Stimulated activated CD4-positive, alpha-beta T cell treated with anti-CD3 and anti-CD28 coated beads, Interleukin-4, amount 100 ng/mL, for 48 hours (primary cell): Measurements from ENCODE around the gene HLA-DQB1.
"Not testable (repeated sequence)": the region's sequence is repeated elsewhere in the genome, so short reads cannot be mapped to it uniquely, and the experiment has no call there.

ENCODE experiments used
- DNase-seq, 2 donors: peaks; one replicate each; pipeline ENCODE4 v3.0.0-alpha.2; 2020; ENCODE audit warnings: low read depth in 2 of 2

HLA-DQB1 gene

GRCh38 chr6:32666420-32667300, at the start of gene HLA-DQB1:
TSS of gene HLA-DQB1 (minus strand) at chr6:32666657. CDS start at chr6:32666607, 50 bp downstream.
- peak in 1 of 2 donors; percentile 13 for DNase-seq

DNA sequence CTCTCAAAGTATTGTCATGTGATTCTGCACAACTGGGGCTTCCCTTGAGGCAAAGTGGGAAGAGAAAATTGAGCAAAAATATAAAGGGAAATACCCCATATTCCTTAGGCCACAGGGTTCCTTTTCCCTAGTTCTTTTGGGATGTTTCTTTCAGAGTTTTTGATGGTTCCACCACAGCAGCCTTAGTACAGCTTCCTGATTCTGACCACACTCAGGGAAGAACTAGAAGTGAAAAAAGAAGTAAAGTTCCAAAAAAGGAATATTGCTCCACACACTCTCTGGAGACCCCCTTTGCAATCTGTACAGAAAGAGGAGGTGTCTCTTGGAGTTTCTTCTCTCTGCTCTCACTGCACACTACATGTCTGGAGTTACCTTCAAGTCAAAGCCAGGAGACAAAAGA, 46.8 kb upstream of the HLA-DQB1 start:
- no peak for DNase-seq

- no peak for DNase-seq
Observed at GRCh38 chr6:32709625-32710024, 43.2 kb upstream of the HLA-DQB1 start.

GRCh38 chr6:32705164-32705563, 38.7 kb upstream of the HLA-DQB1 start:
- DNase-seq, result not testable (repeated sequence)

DNA sequence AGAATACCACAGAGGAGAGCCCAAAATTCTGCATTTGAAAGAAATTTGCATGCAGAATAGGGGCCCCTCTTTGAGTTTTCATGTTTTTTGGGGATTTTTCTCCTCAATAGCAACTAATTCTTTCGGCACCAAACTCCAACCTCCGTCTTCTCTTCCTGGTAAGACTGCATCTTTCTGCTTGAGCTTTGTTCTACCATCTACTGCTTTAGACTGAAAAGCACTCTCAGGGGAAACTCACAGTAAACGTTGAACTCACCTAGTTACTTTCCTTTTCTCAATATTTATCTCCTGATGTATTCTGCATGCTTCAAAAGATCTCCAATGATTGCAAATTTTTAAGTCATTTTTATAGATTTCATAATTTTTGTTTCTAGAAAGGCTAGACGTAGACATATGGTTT, 36.9 kb upstream of the HLA-DQB1 start:
- no peak for DNase-seq

DNA sequence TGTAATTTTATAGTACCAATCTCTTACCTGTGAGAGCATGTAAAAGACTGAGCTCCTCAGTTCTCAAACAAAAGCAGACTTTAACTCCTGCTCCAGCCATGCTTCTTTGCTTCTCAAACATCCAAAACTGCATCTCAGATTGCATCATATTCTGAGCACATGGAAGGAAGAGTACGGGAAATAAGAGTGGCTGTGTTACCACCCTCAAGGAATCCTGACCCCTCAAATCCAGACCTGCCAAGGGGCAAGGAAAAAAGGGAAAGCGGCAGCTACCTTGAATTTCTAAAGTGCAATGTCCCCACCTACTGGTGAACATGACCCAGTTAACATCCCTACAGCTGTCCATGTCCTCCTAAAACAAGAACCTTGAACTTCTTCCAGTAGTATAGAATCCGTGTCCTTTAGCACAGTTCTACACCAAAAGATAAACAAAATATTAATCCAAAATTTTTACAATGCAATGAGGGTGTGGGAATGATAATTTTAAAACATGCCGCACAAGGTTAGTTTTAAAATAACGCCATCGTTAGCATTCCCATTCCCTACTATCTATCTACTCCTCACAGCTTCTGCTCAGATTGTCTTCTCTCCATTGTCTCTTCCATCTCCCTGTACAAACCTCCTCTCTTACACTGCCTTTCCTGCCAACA, 34.1 kb upstream of the HLA-DQB1 start:
- peak; percentile 2 to 6 for DNase-seq

DNA sequence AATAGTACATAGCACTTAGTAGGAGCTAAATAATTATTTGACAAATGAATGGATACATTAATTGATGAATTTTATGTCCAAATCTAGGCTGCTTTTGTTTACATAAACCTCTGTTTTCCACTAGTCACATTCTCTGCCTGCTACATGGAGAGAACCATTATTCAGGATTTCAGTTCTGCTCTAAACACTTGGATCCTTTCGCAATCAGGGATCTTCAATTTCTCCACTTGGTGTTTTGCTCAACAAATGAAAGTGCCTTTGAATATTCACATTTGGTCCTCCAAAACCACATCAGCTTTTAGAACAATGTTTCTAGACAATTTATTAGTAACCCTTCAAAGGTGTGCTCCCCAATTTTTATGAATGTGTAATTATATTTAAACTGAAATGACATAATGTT, 30.6 kb upstream of the HLA-DQB1 start:
- no peak for DNase-seq

DNA sequence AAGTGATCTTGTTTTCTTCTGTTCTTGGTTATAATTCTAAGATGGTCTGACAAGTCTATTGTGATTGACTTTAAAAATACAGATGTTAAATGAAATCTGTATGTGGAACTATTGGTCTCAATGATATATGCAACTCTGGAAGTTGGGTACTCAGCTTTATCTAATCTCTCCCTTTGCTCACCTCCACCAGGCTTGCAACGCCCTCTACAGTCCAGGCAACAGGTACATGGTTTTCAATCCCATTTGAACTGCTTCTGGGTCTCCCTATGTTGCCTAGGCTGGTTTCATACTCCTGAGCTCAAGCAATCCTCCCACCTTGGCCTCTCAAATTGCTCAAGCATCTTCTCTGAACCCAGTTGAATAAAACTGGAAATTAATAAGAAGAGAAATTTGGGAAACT, 25.6 kb upstream of the HLA-DQB1 start:
- DNase-seq, result peak; percentile 9 to 26

DNA sequence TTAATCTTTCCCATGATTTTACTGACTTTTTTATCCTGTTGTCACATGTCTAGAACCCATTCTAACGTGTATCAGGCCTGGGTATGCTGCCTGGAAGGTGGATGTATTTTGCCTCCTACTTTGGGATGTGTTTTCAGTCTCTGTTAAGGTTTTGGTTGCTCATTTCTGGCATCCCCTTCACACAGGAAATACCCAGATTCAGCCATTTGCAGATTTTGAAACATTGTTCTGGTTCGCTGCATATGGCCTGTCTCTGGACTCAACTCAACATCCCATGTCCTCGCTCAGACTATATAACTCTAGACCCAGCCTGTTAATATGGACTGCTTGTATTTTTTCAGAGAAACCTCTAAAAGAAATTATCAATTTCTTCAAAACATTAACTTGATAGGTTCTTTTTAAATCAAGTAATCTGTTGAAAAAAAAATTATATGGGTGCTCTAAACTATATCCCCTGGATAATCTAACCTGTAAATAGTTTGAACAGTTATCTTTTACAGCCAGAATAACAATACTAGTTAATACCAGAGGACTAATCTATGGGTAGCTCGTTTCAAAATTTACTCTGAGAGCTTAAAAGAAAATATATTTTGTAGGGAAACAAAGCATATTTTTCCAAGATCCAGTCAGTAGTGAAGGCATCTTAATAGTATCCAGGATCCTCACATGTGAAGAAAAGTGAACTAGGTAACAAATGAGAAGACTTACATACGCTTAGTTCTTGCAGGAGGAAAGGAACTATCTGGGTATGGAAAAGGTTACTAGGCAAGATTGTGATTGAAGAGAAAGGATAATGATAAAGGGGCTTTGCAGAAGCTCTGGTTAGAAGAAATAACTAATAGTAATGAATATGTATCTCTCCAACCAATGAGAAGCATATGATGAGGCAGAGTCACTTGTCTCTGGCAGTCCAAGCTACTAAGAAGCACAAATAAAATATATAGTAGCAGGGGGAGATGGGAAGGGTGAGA, 23.4 kb upstream of the HLA-DQB1 start:
- DNase-seq, result no peak

GRCh38 chr6:32685603-32686002, 19.1 kb upstream of the HLA-DQB1 start:
- no peak for DNase-seq

DNA sequence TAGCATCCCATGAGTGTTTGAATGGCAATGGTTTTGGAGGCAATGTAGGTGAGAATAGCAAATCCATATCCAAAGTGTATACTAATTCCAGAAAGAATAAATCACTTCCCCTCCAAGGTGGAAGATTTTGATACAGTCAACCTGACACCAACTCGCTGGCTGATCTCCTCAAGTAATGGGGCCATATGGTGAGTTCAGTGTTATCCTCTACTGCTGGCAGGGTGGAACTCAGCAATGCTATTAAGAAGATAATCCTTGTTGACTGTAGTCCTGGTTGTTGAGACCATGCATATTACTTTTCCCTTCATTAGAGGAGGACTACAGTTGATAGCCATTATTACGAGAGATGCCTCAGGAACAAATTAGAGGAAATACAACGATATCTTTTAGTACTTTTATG, 17.8 kb upstream of the HLA-DQB1 start:
- no peak for DNase-seq

DNA sequence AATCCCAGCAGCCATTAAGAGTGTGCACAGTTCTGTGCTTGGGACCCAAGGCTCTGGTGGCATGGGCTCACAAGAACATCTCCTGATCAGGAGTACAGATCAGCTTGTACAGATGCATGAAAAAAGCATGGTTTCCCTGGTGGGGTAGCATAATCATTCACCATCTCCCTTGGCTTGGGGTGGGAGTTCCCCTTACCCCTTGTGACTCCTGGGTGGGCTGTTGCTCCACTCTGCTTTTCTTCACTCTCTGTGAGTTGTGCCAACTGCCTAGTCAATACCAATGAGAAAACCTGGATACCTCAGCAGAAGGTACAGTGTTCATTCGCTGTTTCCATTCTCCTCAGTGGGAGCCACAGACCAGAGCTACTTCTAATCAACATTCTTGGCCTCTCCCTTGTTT, 13.6 kb upstream of the HLA-DQB1 start:
- DNase-seq, result no peak

- no peak for DNase-seq
Observed at GRCh38 chr6:32679492-32679891, 13.0 kb upstream of the HLA-DQB1 start.

- not testable (repeated sequence) for DNase-seq
Observed at GRCh38 chr6:32674123-32674522, 7.7 kb upstream of the HLA-DQB1 start.

- not testable (repeated sequence) for DNase-seq
Observed at GRCh38 chr6:32671908-32672307, 5.5 kb upstream of the HLA-DQB1 start.

- DNase-seq, result no peak
Observed at GRCh38 chr6:32669893-32670292, 3.4 kb upstream of the HLA-DQB1 start.

DNA sequence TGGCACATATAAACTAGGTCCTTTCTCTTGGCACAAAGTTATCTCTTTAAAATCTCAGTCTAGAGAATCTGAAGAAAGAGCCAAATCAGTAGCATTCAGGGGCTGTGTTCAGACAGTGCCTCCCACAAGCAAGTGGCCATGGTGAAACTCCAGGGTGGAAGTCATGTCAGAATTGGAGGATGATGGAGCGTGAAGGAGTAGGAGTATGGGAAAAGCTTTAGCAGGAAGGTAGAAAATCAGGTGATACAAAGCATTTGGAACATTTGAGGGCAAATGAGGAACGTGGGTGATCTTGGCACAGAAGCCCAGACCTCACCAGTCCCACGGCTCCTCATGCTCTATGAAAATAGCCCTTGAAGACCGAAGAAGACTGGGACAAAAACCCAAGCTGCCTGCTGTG, 2.8 kb upstream of the HLA-DQB1 start:
- DNase-seq, result no peak

DNA sequence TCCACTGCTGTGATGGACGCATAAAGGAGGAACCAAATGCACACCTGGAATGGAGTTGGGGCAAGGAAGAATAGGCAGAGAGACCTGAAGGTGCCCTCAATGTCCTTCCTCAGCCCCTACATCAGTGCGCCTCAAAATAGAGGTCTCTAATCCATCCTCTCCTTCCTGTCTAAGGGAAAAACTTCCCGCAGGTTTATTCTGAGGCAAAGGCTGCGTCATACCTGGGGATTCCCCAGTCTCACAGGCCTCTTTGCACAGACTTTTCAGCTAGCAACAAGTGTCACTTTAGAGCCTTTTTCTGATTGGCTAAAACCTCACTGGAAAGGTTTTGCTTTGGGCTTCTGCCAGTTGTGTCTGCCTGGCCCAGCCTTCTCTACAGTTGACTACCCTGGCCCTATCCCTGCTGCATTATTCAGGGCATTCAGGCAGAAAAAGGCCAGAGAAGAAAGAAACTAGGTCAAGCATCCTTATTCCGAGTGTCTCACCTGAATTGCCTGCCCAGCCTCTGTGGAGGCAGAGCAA, 1.8 kb upstream of the HLA-DQB1 start:
- DNase-seq, result no peak

GRCh38 chr6:32665661-32666060, 796 bp downstream of the HLA-DQB1 start:
- DNase-seq, result no peak

DNA sequence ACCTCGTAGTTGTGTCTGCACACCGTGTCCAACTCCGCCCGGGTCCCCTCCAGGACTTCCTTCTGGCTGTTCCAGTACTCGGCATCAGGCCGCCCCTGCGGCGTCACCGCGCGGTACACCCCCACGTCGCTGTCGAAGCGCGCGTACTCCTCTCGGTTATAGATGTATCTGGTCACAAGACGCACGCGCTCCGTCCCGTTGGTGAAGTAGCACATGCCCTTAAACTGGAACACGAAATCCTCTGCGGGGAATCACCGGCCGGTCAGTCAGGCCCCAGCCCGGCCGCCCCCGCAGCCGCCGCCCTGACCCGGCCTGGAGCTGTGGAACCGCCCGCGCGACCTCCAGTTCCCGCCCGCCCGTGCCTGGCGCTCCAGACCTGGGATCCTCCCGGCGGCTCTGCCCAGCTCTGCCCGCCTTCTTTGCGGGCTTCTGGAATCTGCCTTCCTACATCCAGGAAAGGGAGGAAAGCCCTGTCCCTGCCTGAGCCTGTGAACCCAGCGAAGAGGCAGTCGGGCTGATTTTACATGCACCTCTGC, 1.6 kb downstream of the HLA-DQB1 start:
- peak in 1 of 2 donors; percentile 32 for DNase-seq

DNA sequence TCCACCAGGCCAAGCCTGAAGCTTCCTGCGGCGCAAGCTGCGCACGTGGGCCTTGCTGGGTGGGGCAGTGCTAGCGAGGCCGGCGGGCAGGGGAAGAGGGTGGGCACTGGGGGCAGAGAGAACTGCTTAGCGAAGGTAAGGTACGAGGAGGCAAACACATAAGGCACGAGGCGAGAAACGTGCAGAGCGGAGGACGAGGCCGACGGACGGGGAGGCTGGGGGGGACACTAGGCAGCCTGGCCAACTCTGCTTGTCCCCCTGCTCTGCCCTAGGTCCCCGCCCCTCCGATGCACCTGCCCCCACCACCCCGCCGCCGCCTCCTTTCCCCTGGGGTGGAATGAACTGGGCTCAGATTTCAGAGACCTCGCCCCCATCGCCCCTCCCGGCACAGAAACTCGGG, 2.1 kb downstream of the HLA-DQB1 start:
- no peak for DNase-seq
